Renal cortical epithelial cell (primary cell): ENCODE measurements around the gene HABP4. TPM values are rescaled to one million over a fixed set of nuclear protein-coding genes. Genes with fewer than 3 reads are reported as not detected.

Experiments
- DNase-seq: peaks from one replicate; pipeline ENCODE4 v3.0.0-alpha.2; 2011; ENCODE audit warnings: low read depth
- total RNA-seq: library from RNA; depleted of rRNA; stranded (reverse); fragments of >200 nt; gene quantifications from 2 replicates; pipeline ENCODE4 v1.2.3, GENCODE V29; 2014

HABP4 gene
- total RNA-seq, 1 donor from 2014 or later, result 24.8 TPM

GRCh38 chr9:96436063-96436455, 13.9 kb upstream of the HABP4 start:
- no peak for DNase-seq

DNA sequence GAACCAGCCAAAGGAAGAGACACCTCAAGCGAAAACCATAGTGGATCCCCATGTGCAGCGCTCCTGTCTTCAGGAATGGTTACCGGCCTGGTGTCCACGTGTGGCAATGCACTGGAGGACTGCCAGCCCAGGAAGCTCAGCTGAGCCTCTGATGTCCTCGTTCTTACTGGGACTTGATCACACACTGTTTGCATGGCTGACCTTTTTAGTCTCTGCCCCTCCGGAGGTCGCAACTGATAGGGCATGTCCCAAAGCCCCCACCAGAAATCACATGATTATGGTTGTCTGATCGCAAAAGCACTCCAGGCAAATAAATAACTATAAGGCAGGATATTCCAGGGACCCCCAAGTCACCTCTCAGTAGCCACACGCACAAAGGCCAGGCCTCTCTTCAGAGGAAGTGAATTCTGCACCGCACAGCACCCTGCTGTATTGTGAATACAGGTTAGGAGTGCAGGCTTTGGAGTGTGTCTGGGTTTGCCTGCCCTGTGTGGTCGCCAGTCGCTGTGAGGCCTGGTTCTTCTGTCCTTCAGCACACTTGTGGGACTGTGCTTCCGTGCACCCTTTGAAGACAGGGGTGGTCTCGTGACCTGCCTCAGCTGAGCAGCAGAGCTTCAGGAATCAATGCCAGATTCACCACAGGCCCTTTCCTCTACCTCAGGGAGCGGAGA, 13.4 kb upstream of the HABP4 start:
- DNase-seq, result no peak

GRCh38 chr9:96437454-96437853, 12.5 kb upstream of the HABP4 start:
- no peak for DNase-seq

- DNase-seq, result no peak
Measured at GRCh38 chr9:96440671-96441199, 9.2 kb upstream of the HABP4 start.

DNA sequence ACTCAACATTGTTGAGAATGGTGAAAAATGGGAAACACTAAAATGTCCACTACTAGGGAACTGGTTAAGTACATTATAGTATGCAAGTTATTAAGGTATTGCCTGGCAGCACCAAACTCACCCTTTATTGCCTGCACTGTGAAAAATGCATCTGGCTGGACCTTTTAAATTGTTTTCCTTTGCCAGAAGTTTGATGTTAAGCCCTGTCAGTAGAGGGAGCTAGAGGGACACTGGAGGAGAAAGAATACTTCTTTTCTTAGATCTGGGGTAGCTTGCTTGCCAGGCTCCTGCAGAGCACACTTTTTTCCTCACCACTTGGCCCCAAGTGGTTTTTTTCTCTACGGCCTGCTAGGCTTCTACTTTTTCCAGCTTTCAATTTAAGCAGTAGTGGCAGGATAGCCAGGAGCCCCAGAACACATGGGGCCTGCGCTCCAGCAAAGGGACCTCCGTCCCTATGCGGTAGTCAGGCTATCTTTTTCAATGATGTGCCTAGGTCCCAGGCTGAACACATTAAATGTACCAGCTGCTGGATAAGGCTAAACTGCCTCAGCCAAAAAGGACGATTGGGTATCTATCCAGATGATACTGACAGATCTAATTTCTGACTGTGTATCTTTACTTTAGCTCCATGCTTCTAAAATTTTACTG, 8.0 kb upstream of the HABP4 start:
- DNase-seq, result peak; percentile 35

DNA sequence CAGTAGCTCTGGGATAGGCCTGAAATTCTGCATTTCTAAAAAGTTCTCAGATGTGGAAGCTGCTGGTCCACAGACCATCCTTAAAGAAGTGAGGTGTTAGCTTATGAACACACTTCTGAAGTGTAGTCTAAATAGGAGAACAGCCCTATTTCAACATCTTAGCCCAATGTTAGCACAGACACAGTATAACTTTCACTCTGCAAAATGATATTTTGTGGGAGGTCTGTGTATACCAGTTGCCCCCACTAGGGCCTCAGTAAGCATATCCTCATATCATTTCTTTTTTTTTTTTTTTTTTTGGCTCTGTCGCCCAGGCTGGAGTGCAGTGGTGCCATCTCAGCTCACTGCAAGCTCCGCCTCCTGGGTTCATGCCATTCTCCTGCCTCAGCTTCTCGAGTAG, 7.5 kb upstream of the HABP4 start:
- no peak for DNase-seq

DNA sequence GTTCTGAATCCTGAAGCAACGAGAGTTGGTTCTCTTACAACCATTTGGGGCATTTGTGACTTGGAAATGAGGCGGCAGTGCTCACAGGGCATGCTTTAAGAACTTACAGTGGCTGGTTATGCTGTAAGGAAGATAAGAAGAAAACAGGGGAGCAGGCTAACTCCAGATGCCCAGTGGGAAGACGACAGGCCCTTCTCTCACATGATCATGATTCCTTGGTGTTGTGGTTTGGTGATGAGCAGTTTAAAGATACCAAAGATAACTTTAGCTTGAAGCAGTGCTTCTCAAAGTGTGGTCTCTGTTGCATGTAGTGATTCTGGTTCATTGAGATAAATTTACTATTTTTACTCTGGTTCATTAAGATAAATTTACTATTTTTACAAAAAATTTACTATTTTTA, 2.6 kb upstream of the HABP4 start:
- no peak for DNase-seq

DNA sequence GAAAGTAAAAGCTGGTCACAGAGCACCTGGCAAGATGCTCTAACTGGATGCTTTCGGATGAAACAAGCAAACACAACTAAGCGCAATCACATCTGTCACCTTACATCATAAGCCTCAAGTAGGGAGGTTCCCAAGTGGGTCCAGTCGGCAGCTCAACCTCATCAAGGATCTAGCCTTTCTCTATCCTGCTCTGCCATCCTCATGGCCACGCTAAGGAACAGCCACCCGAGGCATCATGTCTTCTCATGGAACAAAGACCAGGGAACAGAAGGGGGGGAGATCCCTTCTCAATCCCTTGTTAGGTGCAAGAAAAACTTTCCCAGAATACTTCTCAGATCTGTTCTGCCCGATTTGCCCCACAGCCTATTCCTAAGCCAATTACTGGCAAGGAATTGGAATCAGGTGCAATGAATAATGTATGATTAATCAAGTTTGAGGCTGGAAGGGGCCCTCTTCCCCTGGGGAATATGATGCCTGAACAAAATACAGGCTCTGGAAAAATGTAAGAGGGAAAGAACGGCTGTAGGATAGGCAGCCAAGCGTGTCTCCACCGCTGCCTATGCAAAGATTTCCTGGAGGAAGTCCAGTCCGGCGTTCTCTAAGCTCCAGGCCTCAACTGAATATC, 1.3 kb upstream of the HABP4 start:
- no peak for DNase-seq

DNA sequence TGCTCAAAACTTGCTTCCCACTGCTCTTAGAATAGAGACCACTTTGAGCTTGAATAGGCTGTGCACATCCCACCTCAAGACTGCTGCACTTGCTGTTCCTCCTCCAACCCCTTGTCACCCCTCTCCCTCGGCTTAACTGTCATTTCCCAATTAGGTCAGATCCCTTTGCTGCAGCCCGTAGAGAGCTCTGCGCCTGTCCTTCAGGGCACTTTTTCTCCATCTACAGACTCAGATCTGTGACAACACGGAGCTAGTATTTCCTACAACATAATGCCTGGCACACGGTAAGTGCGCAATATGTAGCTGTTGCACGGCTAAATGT, 485 bp upstream of the HABP4 start:
- DNase-seq, result no peak

DNA sequence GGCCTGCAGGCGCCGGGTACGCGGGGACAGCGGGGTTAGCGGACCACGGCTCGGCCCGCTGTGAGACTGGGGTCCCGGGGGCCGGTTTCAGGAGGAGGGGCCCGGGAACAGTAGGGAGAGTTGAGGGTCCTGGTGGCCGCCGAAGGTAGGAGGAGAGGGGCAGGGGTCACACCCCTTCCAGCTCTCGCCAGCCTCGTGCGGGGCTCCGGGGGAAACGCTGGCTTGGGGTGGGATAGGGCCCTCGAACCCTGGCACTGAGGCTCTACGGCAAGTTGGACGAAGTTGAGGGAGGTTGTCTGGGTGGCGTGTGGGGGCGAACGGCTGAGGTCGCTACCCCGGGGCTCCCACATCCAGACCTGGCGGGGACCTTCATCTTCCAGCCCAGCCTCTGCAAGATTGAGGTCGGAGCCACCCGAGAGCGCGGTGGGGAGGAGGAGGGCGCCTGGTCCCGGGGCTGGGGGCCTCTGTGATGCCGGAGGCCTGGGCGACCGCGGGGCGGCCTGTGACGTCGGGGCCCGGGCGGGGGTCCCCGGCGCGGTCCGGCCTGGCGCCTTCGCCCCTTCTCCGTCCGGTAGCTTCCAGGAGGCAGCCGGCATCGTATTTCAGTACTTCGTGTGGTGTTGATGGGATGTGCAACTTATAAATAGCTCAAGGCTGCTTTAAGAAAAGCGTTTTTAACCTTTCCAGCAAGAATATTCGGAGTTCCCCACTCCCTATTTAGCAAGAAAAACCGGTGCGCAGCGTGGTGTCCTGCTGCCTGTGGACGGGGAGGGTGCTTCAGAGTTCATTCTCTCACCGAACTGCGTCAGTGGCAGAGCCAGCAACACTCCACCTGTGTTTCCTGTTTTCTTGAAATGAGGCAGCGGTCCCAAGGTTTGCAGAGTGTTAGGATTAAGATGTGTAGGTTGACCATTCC, 902 bp downstream of the HABP4 start:
- DNase-seq, result peak; percentile 27

DNA sequence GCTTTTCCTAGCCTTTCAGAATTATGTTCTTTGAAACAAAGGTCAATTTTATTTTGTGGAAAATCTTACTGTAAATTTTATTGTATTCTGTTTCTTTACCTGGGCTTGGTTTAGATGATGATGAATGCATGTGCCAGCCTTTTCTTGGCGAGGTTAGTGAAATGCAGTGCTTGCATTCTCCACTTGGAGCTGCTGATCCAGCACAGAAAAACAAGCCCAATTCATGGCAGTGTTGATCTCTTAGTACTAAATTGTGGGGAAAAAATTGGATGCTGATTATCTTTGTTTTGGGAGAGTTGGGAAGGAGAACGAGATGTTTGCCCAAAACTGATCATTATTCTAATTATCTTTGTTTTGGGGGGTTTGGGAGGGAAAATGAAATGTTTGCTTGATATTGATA, 3.7 kb downstream of the HABP4 start:
- DNase-seq, result peak; percentile 60

DNA sequence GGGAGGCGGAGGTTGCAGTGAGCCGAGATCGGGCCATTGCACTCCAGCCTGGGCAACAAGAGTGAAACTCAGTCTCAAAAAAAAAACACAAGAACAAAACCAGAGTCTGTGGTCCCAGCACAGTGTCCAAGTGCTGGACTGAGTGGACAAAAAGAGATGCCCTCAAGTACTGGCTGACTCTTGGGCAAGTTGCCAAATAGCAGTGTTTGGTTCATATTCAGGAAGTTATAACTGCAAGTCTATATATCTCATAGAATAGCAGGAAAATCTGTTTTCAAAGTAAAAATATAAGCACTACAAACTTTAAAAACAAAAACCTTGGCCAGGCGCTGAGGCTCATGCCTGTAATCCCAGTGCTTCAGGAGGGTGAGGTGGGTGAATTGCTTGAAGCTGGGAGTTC, 7.3 kb downstream of the HABP4 start:
- DNase-seq, result no peak

DNA sequence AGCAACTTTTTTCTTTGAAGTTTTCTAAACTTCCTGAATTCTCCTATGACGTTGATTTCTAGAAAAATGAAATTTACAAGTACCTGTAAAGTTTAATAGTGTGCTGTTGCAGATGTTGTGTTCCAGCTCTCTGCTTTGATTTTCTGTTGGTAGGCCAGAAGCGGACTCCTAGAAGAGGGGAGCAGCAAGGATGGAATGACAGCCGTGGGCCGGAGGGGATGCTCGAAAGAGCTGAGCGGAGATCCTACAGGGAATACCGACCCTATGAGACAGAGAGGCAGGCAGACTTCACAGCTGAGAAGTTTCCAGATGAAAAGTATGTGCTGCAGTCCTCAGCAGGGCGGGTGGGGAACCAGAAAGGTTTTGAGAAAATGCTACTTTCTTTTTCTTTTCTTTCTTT, 8.3 kb downstream of the HABP4 start:
- DNase-seq, result no peak

- peak; percentile 74 for DNase-seq
Measured at GRCh38 chr9:96459268-96460007, 9.5 kb downstream of the HABP4 start.

DNA sequence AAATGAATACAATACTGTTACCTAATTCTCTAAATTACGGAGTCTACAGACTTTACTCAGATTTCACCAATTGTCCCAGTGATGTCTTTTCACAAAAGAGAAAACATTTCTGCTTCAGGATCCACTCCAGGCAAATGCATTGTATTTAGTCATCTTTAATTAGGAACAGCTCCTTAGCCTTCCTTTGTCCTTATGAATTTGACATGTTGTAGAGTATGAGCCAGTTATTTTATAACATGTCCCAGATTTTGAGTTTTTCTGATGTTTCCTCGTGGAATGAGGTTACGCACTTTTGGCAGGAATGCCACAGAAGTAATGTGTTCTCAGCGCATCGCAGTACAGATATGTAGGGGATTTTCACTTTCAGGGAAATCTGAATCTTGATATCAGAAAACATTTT, 10.5 kb downstream of the HABP4 start:
- DNase-seq, result no peak

DNA sequence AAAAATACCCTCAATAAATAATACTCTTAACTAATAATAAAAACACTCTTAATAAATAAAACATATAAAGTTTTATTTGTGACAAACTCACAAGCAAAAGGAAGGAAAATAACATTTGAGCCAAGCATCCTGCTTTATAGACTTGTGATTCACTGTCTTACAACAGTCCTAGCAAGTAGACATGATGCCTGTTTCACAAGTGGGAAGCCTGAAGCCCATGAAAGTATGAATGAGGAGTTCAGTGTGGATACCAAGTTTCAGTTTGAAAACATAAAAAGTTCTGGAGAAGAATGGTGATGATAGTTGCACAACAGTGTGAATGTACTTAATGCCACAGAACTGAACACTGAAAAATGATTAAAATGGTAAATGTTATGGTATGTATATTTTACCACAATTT, 10.9 kb downstream of the HABP4 start:
- peak; percentile 27 for DNase-seq

- no peak for DNase-seq
Measured at GRCh38 chr9:96461336-96461735, 11.4 kb downstream of the HABP4 start.

DNA sequence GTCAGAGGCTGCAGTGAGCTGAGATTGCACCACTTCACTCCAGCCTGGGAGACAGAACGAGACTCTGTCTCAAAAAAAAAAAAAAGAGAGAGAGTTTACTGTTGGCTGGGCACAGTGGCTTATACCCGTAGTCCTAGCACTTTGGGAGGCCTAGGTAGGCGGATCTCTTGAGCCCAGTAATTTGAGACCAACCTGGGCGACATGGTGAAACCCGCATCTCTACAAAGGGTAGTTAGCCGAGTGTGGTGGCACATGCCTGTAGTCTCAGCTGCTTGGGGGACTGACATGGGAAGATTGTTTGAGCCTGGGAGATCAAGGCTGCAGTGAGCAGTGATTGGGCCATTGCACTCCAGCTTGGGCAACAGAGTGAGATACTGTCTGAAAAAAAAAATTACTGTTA, 12.6 kb downstream of the HABP4 start:
- no peak for DNase-seq

DNA sequence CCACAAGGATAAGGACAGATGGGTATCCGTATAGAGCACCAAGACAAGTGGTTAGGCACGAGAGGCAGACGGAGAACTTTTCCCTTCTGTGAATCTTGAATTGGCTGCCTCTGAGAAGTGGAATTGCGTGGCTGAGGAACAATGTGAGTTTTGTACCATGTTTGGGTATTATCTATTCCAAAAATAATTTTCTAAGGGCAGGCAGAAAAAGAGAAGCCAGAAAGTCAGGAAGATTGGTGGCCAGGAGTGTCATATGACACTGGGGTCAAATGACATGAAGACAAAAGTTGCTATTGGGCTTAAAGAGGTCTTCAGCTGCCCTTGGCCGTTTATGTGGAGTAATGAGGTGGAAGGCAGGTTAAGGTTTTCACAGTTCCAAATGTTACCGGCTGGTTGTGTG, 14.5 kb downstream of the HABP4 start:
- no peak for DNase-seq

GRCh38 chr9:96467784-96468183, 17.8 kb downstream of the HABP4 start:
- DNase-seq, result no peak

DNA sequence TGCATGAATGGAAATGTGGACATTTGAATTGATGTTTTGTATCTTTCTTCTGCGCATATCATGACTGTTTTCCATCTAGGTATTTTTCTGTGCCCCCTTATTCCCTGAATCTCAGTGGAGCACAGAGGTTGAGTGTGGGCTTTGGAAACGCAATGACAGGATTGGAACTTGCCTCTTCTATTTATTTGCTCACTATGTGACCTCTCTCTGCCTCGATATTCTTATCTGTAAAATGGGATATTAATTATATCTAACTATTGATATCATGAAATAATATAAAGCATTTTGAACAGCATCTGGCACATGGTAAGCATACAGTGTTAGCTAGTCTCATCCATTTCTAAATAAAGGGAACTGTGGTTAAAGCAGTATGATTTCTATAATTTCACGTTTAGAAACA, 26.0 kb downstream of the HABP4 start:
- no peak for DNase-seq

GRCh38 chr9:96476591-96476990, 26.6 kb downstream of the HABP4 start:
- DNase-seq, result no peak
